KG1 (cell line): Measurements from ENCODE around the gene ABTB1.
"Not testable (repeated sequence)": the region's sequence is repeated elsewhere in the genome, so short reads cannot be mapped to it uniquely, and the experiment has no call there.

ENCODE experiments used
- DNase-seq: peaks from one replicate; lab custom pipeline; 2025; lab: John Stamatoyannopoulos, UW

Gene ABTB1

GRCh38 chr3:127673191-127674100 lies 694 bp downstream of the ABTB1 start:
- DNase-seq, result no peak

- no peak for DNase-seq
Measured at GRCh38 chr3:127674101-127674721, 1.5 kb downstream of the ABTB1 start.

GRCh38 chr3:127674790-127675189 lies 2.0 kb downstream of the ABTB1 start:
- no peak for DNase-seq

GRCh38 chr3:127675651-127676391 lies 3.1 kb downstream of the ABTB1 start:
- DNase-seq, result no peak

- DNase-seq, result no peak
Measured at GRCh38 chr3:127676456-127676855, 3.7 kb downstream of the ABTB1 start.

- no peak for DNase-seq
Measured at GRCh38 chr3:127676921-127677351, 4.2 kb downstream of the ABTB1 start.

- DNase-seq, result no peak
Measured at GRCh38 chr3:127677541-127678314, 5.0 kb downstream of the ABTB1 start.

- DNase-seq, result no peak
Measured at GRCh38 chr3:127678315-127678599, 5.5 kb downstream of the ABTB1 start.

- DNase-seq, result no peak
Measured at GRCh38 chr3:127678611-127679533, 6.1 kb downstream of the ABTB1 start.

GRCh38 chr3:127679534-127680145 lies 6.9 kb downstream of the ABTB1 start:
- DNase-seq, result no peak

GRCh38 chr3:127680146-127680661 lies 7.5 kb downstream of the ABTB1 start:
- no peak for DNase-seq

GRCh38 chr3:127680798-127681221 lies 8.1 kb downstream of the ABTB1 start:
- DNase-seq, result no peak

- not testable (repeated sequence) for DNase-seq
Measured at GRCh38 chr3:127682175-127682554, 9.4 kb downstream of the ABTB1 start.

- no peak for DNase-seq
Measured at GRCh38 chr3:127682561-127682960, 9.8 kb downstream of the ABTB1 start.

GRCh38 chr3:127684871-127685707 lies 12.3 kb downstream of the ABTB1 start:
- DNase-seq, result no peak

GRCh38 chr3:127685708-127686511 lies 13.2 kb downstream of the ABTB1 start:
- DNase-seq, result no peak

GRCh38 chr3:127686512-127686894 lies 13.8 kb downstream of the ABTB1 start:
- no peak for DNase-seq

- DNase-seq, result no peak
Measured at GRCh38 chr3:127687228-127687737, 14.5 kb downstream of the ABTB1 start.
